Measurements from ENCODE around the gene EPS15.
"Not testable (repeated sequence)": the region's sequence is repeated elsewhere in the genome, so short reads cannot be mapped to it uniquely, and the experiment has no call there.

Gene EPS15

GRCh38 chr1:51489472-51489871 is 29.6 kb downstream of the EPS15 start:
- intact Hi-C loops (cut with DNase I; ENCODE audit: low total_unique reads) = no loop called here
- Histone ChIP-seq H3K4me1 (peaks cover 0 to 71% (median 26%) of the 10 kb centered on the region in 4 donors), H3K27me3 (no peaks in the 10 kb centered on the region), H3K36me3 (no peaks in the 10 kb centered on the region), H3K9me3 (no peaks in the 10 kb centered on the region), H3K4me3 (no peak overlapping the region), H3K27ac (no peak overlapping the region)
- TF ChIP-seq CTCF (IDR thresholded peaks at IDR 0.05) = no peak
- no peak for DNase-seq

GRCh38 chr1:51488372-51489050 is 30.6 kb downstream of the EPS15 start:
- H3K4me1 ChIP-seq = peaks cover 0 to 62% (median 17%) of the 10 kb centered on the region in 4 donors

GRCh38 chr1:51487628-51488027 is 31.4 kb downstream of the EPS15 start:
- H3K27ac ChIP-seq = no peak overlapping the region
- intact Hi-C loops (cut with DNase I; ENCODE audit: low total_unique reads) = no loop called here
- no peaks in the 10 kb centered on the region for H3K9me3 ChIP-seq
- H3K4me1 ChIP-seq = peaks cover 0 to 67% (median 20%) of the 10 kb centered on the region in 4 donors
- no peak for DNase-seq
- no peaks in the 10 kb centered on the region for H3K36me3 ChIP-seq
- no peaks in the 10 kb centered on the region for H3K27me3 ChIP-seq
- no peak overlapping the region for H3K4me3 ChIP-seq
- no peak for TF ChIP-seq CTCF (IDR thresholded peaks at IDR 0.05)

More at GRCh38 chr1:51488372-51489050, 30.6 kb downstream of the EPS15 start:
- Histone ChIP-seq H3K4me3 (no peak overlapping the region), H3K9me3 (no peaks in the 10 kb centered on the region), H3K27me3 (no peaks in the 10 kb centered on the region), H3K36me3 (no peaks in the 10 kb centered on the region), H3K27ac (peak overlapping the region in 1 of 2 donors; percentile 16)
- no peak for TF ChIP-seq CTCF (IDR thresholded peaks at IDR 0.05)
- DNase-seq = no peak
- intact Hi-C loops (cut with DNase I; ENCODE audit: low total_unique reads) = no loop called here

- intact Hi-C loops (cut with DNase I; ENCODE audit: low total_unique reads) = no loop called here
- no peak for TF ChIP-seq CTCF (IDR thresholded peaks at IDR 0.05)
- no peaks in the 10 kb centered on the region for H3K9me3 ChIP-seq
- H3K27me3 ChIP-seq = no peaks in the 10 kb centered on the region
- H3K4me1 ChIP-seq = peaks cover 0 to 45% (median 12%) of the 10 kb centered on the region in 4 donors
- H3K36me3 ChIP-seq = peaks cover 0 to 8% (median 0%) of the 10 kb centered on the region in 3 donors
- H3K27ac ChIP-seq = no peak overlapping the region
- no peak overlapping the region for H3K4me3 ChIP-seq
- no peak for DNase-seq
These were observed 34.5 kb downstream of the EPS15 start for GRCh38 chr1:51484591-51484990.

GRCh38 chr1:51482881-51483280 is 36.2 kb downstream of the EPS15 start:
- Histone ChIP-seq H3K36me3 (peaks cover 0 to 14% (median 0%) of the 10 kb centered on the region in 3 donors), H3K27me3 (no peaks in the 10 kb centered on the region), H3K4me1 (peaks cover 0 to 30% (median 8%) of the 10 kb centered on the region in 4 donors), H3K27ac (no peak overlapping the region), H3K4me3 (no peak overlapping the region), H3K9me3 (no peaks in the 10 kb centered on the region)
- intact Hi-C loops (cut with DNase I; ENCODE audit: low total_unique reads) = no loop called here
- DNase-seq = no peak
- TF ChIP-seq CTCF (IDR thresholded peaks at IDR 0.05) = no peak

GRCh38 chr1:51474832-51475620 is 44.0 kb downstream of the EPS15 start:
- intact Hi-C loops (cut with DNase I; ENCODE audit: low total_unique reads); DNase-seq; H3K27ac ChIP-seq; H3K4me3 ChIP-seq; H3K27me3 ChIP-seq; H3K9me3 ChIP-seq: not testable (repeated sequence)
- Histone ChIP-seq H3K36me3 (peaks cover 13 to 18% (median 14%) of the 10 kb centered on the region in 3 donors), H3K4me1 (peaks cover 0 to 26% (median 16%) of the 10 kb centered on the region in 4 donors)
